HepG2 (cell line): ENCODE data around the gene TKFC. TPM values are rescaled to one million over a fixed set of nuclear protein-coding genes. Genes with fewer than 3 reads are reported as not detected.

Experiments
- DMAP1 ChIP-seq: IDR thresholded peaks from 2 replicates; pipeline ENCODE4 v1.6.1; 2016
- EED ChIP-seq: sonication (generic); formaldehyde crosslinking; IDR thresholded peaks from 2 replicates; pipeline ENCODE4 v1.5.0; 2020; ENCODE audit warnings: mild to moderate bottlenecking, missing genetic modification reagents
- FOXK2 ChIP-seq: fragments of 450-650 bp; IDR thresholded peaks from 2 replicates; pipeline ENCODE4 v1.6.1; 2016
- NKX3-1 ChIP-seq: sonication (generic); formaldehyde crosslinking; IDR thresholded peaks from 2 replicates; pipeline ENCODE4 v1.5.0; 2020; ENCODE audit warnings: missing genetic modification reagents
- POLR2AphosphoS2 ChIP-seq: IDR thresholded peaks from 2 replicates; pipeline ENCODE4 v1.6.1; 2011; ENCODE audit warnings: low read depth, low read length, improper control_type of control experiment
- SMAD9 ChIP-seq: sonication (generic); formaldehyde crosslinking; IDR thresholded peaks from 2 replicates; pipeline ENCODE4 v1.5.1; 2020; ENCODE audit warnings: mild to moderate bottlenecking, missing genetic modification reagents
- SP5 ChIP-seq: IDR thresholded peaks from 2 replicates; pipeline ENCODE4 v1.6.1; 2016; ENCODE audit warnings: low read depth, borderline replicate concordance
- U2AF1 ChIP-seq: fragments of 200-400 bp; formaldehyde crosslinking; optimal IDR thresholded peaks from 2 replicates; pipeline ENCODE3; 2017; ENCODE audit warnings: mild to moderate bottlenecking, low read depth, low read length
- ZBTB38 ChIP-seq: sonication (generic); formaldehyde crosslinking; IDR thresholded peaks from 2 replicates; pipeline ENCODE4 v1.5.1; 2020; ENCODE audit warnings: mild to moderate bottlenecking, missing genetic modification reagents
- ZEB1 ChIP-seq: IDR thresholded peaks from 2 replicates; pipeline ENCODE4 v1.6.1; 2012; ENCODE audit warnings: mild to moderate bottlenecking, low read depth, inconsistent platforms; ENCODE audit not compliant: insufficient replicate concordance
- ZNF24 ChIP-seq: fragments of 450-650 bp; IDR thresholded peaks from 2 replicates; pipeline ENCODE4 v1.6.1; 2017; ENCODE audit warnings: antibody characterized with exemption, mild to moderate bottlenecking
- ZNF816 ChIP-seq: sonication (generic); formaldehyde crosslinking; IDR thresholded peaks from 2 replicates; pipeline ENCODE4 v1.8.0; 2022; ENCODE audit warnings: missing genetic modification reagents, mild to moderate bottlenecking, borderline replicate concordance
- polyA plus RNA-seq, 8 experiments: library from polyadenylated mRNA; depleted of rRNA in 3 of 8; stranded (reverse) in 7 of 8; unstranded in 1 of 8; fragments of >200 nt; fragmentation: Illumina TruSeq in 4 of 8; extraction: Trizol in 4 of 8; gene quantifications; 2 replicates each; pipeline versions ENCODE4 v1.2.1 to v1.2.3, GENCODE V29; 2011 to 2016; ENCODE audit warnings: low read depth in 4 of 8, missing spikeins in 1 of 8, mixed read lengths in 1 of 8; ENCODE audit not compliant: insufficient read depth in 1 of 8
- total RNA-seq, 5 experiments: library from RNA; depleted of rRNA; stranded (reverse); fragments of >200 nt; fragmentation: Illumina TruSeq; extraction: Trizol; gene quantifications; 2 replicates each; pipeline ENCODE4 v1.2.3, GENCODE V29; 2016; ENCODE audit warnings: low read depth in 1 of 5
- TF ChIP-seq, protein P1 (sequence below): sonication (generic); formaldehyde crosslinking; IDR thresholded peaks from 2 replicates; pipeline ENCODE4 v1.9.0; 2021; ENCODE audit warnings: missing genetic modification reagents, borderline replicate concordance
- TF ChIP-seq, protein P2 (sequence below): IDR thresholded peaks from 2 replicates; pipeline ENCODE4 v1.6.1; 2016; ENCODE audit warnings: missing compliant biosample characterization, missing genetic modification reagents, borderline replicate concordance
- TF ChIP-seq, protein P3 (sequence below): sonication (generic); formaldehyde crosslinking; conservative IDR thresholded peaks from 2 replicates; pipeline ENCODE4 v1.8.0; 2022; ENCODE audit warnings: missing genetic modification reagents
- TF ChIP-seq, protein P4 (sequence below): sonication (generic); formaldehyde crosslinking; IDR thresholded peaks from 2 replicates; pipeline ENCODE4 v1.4.0; 2020; ENCODE audit warnings: missing genetic modification reagents, borderline replicate concordance

TKFC gene
- total and polyA plus RNA-seq, 2 of the 13 experiments (the other 11 are each of a cell fraction or from before 2014, with no cell fraction given): 147 to 197 TPM

DNA sequence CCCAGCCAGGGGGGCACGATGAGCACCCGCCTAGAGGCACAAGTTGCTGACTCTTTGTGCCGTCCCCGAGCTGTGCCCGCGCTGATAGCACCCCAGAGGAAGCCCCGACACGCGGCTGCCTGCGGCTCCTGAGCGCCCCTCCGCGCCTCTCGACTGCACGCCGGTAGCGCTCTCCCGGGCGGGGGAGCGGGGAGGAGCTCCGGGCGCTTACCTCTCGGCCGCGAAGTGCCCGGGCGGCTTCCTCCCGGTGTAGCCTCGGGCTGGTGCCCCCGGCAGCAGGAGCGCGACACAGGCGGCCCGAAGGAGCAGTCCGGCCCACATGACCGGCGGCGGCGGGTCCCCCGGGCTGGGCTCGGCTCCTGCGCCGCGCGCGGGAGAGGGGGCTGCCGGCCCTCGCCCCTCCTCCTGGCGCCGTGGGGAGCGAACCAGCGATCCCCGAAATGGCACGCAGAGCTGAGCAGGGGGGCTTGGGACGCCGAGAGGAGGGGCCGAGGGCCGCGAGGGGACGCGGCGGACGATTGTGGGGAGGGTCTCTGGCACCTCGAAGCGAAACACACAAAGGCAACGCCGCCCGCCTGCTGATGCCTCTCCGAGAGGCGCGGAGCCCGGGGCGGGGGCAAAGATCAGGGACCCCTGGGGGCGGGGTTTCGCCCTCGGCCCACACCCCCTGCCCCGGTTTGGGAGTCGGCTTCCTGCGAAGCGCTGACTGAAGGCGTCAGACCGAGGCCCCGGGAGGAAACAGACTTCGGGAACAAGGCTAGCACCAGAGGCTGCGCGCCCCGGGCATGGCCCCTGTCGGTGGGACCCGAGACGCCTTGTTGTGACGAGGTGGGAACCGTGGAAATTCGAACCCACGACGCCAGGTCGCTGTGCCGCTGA is 38.1 kb upstream of the TKFC start, which contains the start of gene VWCE (continued):
- TF ChIP-seq, protein P1, sequence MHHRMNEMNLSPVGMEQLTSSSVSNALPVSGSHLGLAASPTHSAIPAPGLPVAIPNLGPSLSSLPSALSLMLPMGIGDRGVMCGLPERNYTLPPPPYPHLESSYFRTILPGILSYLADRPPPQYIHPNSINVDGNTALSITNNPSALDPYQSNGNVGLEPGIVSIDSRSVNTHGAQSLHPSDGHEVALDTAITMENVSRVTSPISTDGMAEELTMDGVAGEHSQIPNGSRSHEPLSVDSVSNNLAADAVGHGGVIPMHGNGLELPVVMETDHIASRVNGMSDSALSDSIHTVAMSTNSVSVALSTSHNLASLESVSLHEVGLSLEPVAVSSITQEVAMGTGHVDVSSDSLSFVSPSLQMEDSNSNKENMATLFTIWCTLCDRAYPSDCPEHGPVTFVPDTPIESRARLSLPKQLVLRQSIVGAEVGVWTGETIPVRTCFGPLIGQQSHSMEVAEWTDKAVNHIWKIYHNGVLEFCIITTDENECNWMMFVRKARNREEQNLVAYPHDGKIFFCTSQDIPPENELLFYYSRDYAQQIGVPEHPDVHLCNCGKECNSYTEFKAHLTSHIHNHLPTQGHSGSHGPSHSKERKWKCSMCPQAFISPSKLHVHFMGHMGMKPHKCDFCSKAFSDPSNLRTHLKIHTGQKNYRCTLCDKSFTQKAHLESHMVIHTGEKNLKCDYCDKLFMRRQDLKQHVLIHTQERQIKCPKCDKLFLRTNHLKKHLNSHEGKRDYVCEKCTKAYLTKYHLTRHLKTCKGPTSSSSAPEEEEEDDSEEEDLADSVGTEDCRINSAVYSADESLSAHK (CRISPR knock-in tag): peak; percentile 55; the same call in 1 of the 2 replicates
- TF ChIP-seq, protein P2, sequence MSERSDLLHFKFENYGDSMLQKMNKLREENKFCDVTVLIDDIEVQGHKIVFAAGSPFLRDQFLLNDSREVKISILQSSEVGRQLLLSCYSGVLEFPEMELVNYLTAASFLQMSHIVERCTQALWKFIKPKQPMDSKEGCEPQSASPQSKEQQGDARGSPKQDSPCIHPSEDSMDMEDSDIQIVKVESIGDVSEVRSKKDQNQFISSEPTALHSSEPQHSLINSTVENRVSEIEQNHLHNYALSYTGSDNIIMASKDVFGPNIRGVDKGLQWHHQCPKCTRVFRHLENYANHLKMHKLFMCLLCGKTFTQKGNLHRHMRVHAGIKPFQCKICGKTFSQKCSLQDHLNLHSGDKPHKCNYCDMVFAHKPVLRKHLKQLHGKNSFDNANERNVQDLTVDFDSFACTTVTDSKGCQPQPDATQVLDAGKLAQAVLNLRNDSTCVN: no peak
- TF ChIP-seq ZNF816: peak; percentile 93; the same call in 1 of the 2 replicates
- TF ChIP-seq, protein P3, sequence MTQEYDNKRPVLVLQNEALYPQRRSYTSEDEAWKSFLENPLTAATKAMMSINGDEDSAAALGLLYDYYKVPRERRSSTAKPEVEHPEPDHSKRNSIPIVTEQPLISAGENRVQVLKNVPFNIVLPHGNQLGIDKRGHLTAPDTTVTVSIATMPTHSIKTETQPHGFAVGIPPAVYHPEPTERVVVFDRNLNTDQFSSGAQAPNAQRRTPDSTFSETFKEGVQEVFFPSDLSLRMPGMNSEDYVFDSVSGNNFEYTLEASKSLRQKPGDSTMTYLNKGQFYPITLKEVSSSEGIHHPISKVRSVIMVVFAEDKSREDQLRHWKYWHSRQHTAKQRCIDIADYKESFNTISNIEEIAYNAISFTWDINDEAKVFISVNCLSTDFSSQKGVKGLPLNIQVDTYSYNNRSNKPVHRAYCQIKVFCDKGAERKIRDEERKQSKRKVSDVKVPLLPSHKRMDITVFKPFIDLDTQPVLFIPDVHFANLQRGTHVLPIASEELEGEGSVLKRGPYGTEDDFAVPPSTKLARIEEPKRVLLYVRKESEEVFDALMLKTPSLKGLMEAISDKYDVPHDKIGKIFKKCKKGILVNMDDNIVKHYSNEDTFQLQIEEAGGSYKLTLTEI (CRISPR knock-in tag): no peak
- TF ChIP-seq ZNF24: no peak
- no peak for TF ChIP-seq ZEB1
- TF ChIP-seq DMAP1: peak; percentile 44
- peak; percentile 9; the same call in 1 of the 2 replicates for TF ChIP-seq NKX3-1 (CRISPR knock-in tag)
- TF ChIP-seq, protein P4, sequence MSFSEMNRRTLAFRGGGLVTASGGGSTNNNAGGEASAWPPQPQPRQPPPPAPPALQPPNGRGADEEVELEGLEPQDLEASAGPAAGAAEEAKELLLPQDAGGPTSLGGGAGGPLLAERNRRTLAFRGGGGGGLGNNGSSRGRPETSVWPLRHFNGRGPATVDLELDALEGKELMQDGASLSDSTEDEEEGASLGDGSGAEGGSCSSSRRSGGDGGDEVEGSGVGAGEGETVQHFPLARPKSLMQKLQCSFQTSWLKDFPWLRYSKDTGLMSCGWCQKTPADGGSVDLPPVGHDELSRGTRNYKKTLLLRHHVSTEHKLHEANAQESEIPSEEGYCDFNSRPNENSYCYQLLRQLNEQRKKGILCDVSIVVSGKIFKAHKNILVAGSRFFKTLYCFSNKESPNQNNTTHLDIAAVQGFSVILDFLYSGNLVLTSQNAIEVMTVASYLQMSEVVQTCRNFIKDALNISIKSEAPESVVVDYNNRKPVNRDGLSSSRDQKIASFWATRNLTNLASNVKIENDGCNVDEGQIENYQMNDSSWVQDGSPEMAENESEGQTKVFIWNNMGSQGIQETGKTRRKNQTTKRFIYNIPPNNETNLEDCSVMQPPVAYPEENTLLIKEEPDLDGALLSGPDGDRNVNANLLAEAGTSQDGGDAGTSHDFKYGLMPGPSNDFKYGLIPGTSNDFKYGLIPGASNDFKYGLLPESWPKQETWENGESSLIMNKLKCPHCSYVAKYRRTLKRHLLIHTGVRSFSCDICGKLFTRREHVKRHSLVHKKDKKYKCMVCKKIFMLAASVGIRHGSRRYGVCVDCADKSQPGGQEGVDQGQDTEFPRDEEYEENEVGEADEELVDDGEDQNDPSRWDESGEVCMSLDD: peak; percentile 2; the same call in 1 of the 2 replicates
- peak; percentile 36 for TF ChIP-seq U2AF1
- no peak for TF ChIP-seq SMAD9 (CRISPR knock-in tag)
- TF ChIP-seq ZBTB38 (CRISPR knock-in tag): no peak
- peak; percentile 51; the same call in 1 of the 2 replicates for TF ChIP-seq SP5 (CRISPR knock-in tag)
- peak; percentile 32; the same call in 1 of the 2 replicates for TF ChIP-seq EED
- TF ChIP-seq POLR2AphosphoS2: no peak
- TF ChIP-seq FOXK2: no peak
